DMS53 treated with DMSO at 0.1 percent for 48 hours (cell line): ENCODE measurements around the gene MFSD8.
A peak's percentile ranks its signal among the peaks of the same experiment; 100 is the strongest.
"Not testable (repeated sequence)": the region's sequence is repeated elsewhere in the genome, so short reads cannot be mapped to it uniquely, and the experiment has no call there.

Experiments
- DNase-seq: peaks from one replicate; lab custom pipeline; 2025; ENCODE audit not compliant: unreplicated experiment; lab: John Stamatoyannopoulos, UW

MFSD8 gene

DNA sequence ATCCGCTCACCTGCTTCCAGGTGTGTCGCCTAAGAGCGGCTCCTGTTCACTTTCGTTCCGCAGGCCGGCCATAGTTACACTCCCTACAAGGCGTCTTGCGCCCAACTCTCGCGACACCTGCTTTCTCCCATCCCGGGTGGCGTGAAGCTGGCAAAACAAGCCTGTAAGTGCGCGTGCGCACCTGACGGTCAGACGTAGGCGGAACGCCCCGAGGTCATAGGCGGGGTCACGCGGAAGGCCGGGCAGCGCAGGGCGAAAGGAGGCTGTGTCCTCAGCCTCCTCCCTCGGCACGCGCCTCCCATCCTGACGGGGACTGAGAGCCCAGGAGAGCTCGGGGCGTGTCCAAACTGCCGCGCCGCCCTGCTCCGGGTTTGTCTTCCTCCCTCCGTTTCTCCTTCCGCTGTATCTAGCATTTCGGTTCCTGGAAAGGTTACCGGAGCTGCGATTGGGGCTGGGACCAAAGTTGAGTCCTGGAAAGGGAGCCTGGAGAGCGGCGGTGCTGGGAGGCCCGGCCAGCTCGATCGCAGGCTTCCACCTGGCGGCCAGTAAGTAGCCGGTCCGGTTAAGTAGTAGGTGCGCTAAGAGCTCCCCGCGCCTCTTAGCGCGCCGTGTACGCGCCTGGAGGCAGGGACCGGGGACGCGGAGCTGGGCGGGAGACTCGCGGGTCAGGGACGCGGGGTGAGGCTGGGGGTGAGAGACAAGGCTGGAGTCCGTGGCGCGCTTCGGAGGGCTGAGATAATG, at the start of gene MFSD8, which contains the start of gene ABHD18:
TSS of gene MFSD8 (minus strand) at position 112 of the 741 bp plus-strand sequence. CDS start at position 72, 40 bp downstream.
TSS of gene ABHD18 (plus strand) at position 345 of the 741 bp plus-strand sequence. CDS start 17,550 bp downstream, outside the sequence.
- DNase-seq = peak; percentile 90

- DNase-seq = no peak
Measured at GRCh38 chr4:128009428-128009827, 44.5 kb upstream of the MFSD8 start.

DNA sequence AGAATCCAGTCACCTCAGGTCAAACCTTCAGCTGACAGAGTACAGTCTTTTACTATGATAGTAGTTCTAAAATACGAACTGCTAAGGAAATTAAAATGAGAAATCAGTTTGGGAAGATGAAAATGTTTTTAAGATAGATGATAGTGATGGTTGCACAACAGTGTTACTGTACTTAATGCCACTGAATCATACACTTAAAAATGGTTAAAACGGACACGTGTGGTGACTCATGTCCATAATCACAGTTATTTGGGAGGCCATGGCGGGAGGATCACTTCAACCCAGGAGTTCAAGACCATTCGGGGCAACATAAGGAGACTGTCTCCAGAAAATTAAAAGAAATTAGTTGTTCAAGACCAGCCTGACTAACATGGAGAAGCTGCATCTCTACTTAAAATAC, 41.6 kb upstream of the MFSD8 start:
- no peak for DNase-seq

- DNase-seq = no peak
Measured at GRCh38 chr4:127997534-127998388, 32.8 kb upstream of the MFSD8 start.

DNA sequence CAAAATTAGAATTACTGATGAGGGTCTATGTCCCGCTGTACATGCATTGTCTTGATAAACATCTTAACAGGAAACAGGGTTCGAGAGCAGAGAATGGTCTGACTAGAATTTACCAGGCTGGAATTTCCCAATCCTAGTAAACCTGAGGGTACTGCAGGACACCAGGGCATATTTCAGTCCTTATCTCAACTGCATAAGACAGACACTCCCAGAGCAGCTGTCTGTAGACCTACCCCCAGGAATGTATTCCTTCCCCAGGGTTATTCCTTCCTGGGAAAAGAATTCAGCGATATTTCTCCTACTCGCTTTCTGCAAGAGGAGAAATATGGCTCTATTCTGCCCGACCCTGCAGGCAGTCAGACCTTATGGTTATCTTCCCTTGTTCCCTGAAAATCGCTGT, 31.5 kb upstream of the MFSD8 start:
- DNase-seq = not testable (repeated sequence)

DNA sequence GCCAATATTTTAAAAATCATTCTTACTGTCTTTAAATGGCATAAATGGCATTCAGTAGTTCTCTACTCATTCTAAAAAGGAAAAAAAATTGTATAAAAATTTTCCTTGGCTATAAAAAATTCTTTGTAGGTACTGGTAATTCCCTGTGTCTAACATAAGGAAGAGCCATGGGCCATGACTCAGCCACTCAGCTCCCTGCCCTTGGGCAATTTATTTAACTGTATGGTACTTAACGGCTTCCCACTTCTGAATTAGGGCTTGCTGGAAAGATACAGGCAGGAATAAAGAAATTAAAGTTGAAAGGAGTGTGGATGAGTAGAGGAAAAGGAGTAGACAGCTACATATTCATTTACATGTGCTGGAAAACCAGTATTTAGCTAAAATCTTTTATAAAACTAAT, 30.8 kb upstream of the MFSD8 start:
- peak; percentile 2 for DNase-seq

DNA sequence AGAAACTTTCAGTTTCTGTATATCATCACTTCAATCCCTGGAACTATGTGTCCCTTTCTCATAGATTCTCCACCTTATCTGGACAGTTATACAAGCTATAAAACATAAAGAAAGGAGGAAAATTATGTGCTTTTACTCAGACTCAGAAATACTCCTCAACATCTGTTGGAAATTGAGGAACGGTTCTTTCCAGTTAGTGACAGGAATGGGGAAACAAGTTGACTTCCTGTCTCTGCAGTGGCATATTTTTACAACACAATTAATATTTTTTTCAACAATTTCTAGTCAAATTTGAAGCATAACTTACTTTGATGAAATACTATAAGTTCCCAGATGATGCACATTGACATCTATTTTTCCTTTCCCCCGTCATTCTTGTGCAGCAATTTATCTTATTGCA, 28.2 kb upstream of the MFSD8 start:
- no peak for DNase-seq

DNA sequence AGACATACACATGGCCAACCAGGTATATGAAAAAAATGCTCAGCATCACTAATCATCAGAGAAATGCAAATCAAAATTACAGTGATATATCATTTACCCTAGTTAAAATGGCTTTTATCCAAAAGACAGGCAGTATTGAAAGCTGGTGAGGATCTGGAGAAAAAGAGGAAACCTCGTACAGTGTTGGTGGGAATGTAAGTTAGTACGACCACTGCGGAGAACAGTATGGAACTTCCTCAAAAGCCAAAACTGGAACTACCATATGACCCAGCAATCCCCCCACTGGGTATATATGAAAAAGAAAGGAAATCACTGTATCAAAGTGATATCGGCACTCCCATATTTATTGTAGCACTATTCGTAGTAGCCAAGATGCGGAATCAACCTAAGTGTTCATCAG, 23.7 kb upstream of the MFSD8 start:
- no peak for DNase-seq

DNA sequence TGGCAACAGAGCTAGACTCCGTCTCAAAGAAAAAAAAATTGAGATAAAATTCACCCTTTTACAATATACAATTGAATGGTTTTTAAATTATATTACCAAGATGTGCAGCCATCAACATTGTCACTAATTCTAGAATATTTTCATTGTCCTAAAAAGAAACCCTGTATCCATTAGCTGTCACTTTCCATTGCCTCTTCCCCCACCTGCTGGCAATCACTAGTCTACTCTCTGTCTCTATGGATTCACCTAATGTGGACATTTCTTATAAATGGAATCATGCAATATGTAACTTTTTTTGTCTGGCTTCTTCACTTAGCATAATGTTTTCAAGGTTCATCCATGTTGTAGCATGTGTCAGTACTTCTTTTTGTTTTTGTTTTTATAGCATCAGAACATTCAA, 21.0 kb upstream of the MFSD8 start:
- no peak for DNase-seq

GRCh38 chr4:127982445-127982844, 17.5 kb upstream of the MFSD8 start:
- no peak for DNase-seq

GRCh38 chr4:127978930-127979329, 14.0 kb upstream of the MFSD8 start:
- DNase-seq = no peak

DNA sequence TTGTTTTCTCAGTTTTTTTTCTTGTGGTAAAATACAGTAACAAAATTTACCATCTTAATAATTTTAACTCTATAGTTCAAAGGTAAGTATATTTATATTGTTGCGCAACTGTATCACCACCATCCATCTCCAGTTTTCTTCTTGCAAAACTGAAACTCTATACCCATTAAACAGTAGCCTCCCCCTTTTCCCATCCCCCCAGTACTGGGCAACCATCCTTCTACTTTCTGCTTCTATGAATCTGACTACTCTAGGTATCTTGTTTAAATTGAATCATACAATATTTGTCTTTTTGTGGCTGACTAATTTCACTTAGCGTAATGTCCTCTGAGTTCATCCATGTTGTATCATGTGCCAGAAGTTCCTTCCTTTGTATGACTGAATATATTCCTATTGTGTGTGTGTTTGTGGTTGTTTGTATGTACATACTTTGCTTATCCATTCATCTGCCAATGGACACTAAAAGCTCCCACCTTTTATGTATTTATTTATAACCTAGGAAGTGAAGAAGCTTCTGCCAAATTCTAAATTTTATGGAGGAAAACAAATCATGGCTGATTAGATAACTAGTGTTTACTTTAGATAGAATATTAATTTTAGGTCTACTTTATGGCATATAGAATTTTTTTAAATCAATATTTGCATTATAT, 10.3 kb upstream of the MFSD8 start:
- peak; percentile 55 for DNase-seq

GRCh38 chr4:127970925-127971324, 6.0 kb upstream of the MFSD8 start:
- not testable (repeated sequence) for DNase-seq

DNA sequence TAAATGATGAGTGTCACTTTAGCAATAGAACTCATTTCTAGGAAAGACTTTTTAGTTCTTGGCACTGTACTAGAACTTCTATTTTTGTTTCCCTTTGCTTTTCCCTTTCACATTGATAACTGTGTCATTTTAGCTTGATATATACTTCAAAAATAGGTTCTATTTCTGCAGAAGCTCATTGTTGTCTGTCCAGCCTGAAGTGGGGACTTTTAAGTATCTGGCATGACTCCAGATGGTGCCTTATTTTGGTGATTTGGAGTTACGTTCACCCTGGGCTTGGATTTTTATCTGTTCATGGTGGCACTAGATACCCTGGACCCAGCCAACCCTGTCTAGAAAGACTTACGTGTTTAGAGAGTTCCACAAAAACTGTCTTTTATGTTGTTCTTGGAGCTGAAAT, 3.6 kb upstream of the MFSD8 start:
- DNase-seq = no peak

- DNase-seq = no peak
Measured at GRCh38 chr4:127967141-127967775, 2.3 kb upstream of the MFSD8 start.

GRCh38 chr4:127965803-127966175, 816 bp upstream of the MFSD8 start:
- DNase-seq = no peak

GRCh38 chr4:127964426-127965061, 429 bp downstream of the MFSD8 start:
- not testable (repeated sequence) for DNase-seq

GRCh38 chr4:127963633-127964398, 1.2 kb downstream of the MFSD8 start:
- DNase-seq = not testable (repeated sequence)

DNA sequence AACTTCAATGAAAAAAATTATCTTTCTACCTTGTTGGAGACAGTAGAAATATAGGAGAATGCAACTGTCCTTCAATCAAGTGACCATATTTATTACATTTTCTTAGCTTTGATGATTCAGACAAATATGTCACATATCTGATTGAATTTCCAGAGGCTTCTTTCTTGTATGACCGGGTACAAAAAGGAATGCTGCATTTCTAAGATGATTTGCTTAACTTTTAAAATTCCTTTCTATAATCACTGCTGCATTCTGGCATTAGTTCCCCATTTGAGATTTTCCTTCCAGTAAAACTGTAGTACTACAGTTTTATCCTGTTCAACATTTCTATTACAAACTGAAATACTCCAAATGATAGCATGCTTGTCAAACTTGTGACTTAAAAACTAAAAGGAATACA, 5.2 kb downstream of the MFSD8 start:
- no peak for DNase-seq

DNA sequence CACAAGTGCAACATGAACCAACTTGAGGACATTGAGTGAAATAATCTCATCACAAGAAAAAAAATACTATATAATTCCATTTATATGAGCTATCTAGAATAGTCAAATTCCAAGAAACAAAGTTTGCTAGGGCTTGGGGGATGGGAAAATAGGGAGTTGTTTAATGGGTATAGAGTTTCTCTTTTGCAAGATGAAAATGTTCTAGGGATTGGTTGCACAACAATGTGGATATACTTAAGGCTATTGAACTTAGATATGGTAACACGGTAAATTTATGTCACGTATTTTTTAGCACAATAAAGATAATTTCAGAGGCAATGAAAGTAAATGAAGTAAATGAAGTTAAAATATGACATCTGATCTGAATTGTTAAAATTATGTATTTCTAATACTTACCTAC, 7.9 kb downstream of the MFSD8 start:
- DNase-seq = no peak
